GM23248 (cell line): Measurements from ENCODE around the gene GRB14.

Experiments used
- EZH2 ChIP-seq: fragments of 200-600 bp; sonication (generic); IDR thresholded peaks from 2 replicates; pipeline ENCODE4 v1.6.1; 2018; ENCODE audit warnings: antibody characterized with exemption, mild to moderate bottlenecking; ENCODE audit not compliant: insufficient read depth, poor library complexity, severe bottlenecking
- EZH2phosphoT487 ChIP-seq: fragments of 200-600 bp; sonication (generic); IDR thresholded peaks from 2 replicates; pipeline ENCODE4 v1.6.1; 2018; ENCODE audit warnings: antibody characterized with exemption, moderate library complexity, mild to moderate bottlenecking, low read depth; ENCODE audit not compliant: insufficient read depth

GRCh38 chr2:164625378-164625971 lies 4.2 kb upstream of the GRB14 start:
- no peak for TF ChIP-seq EZH2
- no peak for TF ChIP-seq EZH2phosphoT487
